Esophagus mucosa (tissue), 1 donor: ENCODE data around the gene HIC1. TPM values are rescaled to one million over a fixed set of nuclear protein-coding genes. Genes with fewer than 3 reads are reported as not detected.

Experiments
- ATAC-seq: fragments of 200-7000 bp; cut with Tn5 transposase; one replicate; pipeline ENCODE4 v1.9.1; 2020
- total RNA-seq: library from RNA; stranded (reverse); gene quantifications from one replicate; pipeline ENCODE4 v1.2.4, GENCODE V29; 2023
- donor health status: DM: yes; HTN: yes; CAD: no.

The HIC1 gene
- total RNA-seq, 1 donor from 2014 or later, result 2.3 TPM

- no peak for ATAC-seq
Measured at GRCh38 chr17:2076087-2076984, 21.4 kb downstream of the HIC1 start.

GRCh38 chr17:2077040-2077439, 22.1 kb downstream of the HIC1 start:
- no peak for ATAC-seq

- ATAC-seq, result no peak
Measured at GRCh38 chr17:2081564-2081963, 26.7 kb downstream of the HIC1 start.

GRCh38 chr17:2082003-2082781, 27.3 kb downstream of the HIC1 start:
- no peak for ATAC-seq

GRCh38 chr17:2083613-2084035, 28.7 kb downstream of the HIC1 start:
- ATAC-seq, result peak; percentile 54

GRCh38 chr17:2084036-2084765, 29.3 kb downstream of the HIC1 start:
- ATAC-seq, result peak; percentile 79

GRCh38 chr17:2084766-2085647, 30.1 kb downstream of the HIC1 start:
- ATAC-seq, result peak; percentile 63

GRCh38 chr17:2085648-2085949, 30.7 kb downstream of the HIC1 start:
- no peak for ATAC-seq

GRCh38 chr17:2086306-2086705, 31.4 kb downstream of the HIC1 start:
- no peak for ATAC-seq

- no peak for ATAC-seq
Measured at GRCh38 chr17:2087597-2088211, 32.8 kb downstream of the HIC1 start.

- ATAC-seq, result no peak
Measured at GRCh38 chr17:2089021-2089422, 34.1 kb downstream of the HIC1 start.

- ATAC-seq, result no peak
Measured at GRCh38 chr17:2090210-2090641, 35.3 kb downstream of the HIC1 start.

- ATAC-seq, result no peak
Measured at GRCh38 chr17:2090804-2091534, 36.1 kb downstream of the HIC1 start.

GRCh38 chr17:2092253-2092652, 37.4 kb downstream of the HIC1 start:
- ATAC-seq, result no peak

- no peak for ATAC-seq
Measured at GRCh38 chr17:2093349-2093748, 38.4 kb downstream of the HIC1 start.

GRCh38 chr17:2094891-2095535, 40.1 kb downstream of the HIC1 start:
- peak; percentile 93 for ATAC-seq

- no peak for ATAC-seq
Measured at GRCh38 chr17:2095536-2095910, 40.6 kb downstream of the HIC1 start.

- peak; percentile 76 for ATAC-seq
Measured at GRCh38 chr17:2101448-2102257, 46.8 kb downstream of the HIC1 start.
